ENCODE results near the gene CPB1. TPM values are rescaled to one million over a fixed set of nuclear protein-coding genes. Genes with fewer than 3 reads are reported as not detected.

The CPB1 gene
- total and polyA plus RNA-seq, 2 of the 8 experiments (the other 6 are each of a cell fraction or from before 2014, with no cell fraction given): not detected

GRCh38 chr3:148863814-148864213, 36.2 kb downstream of the CPB1 start:
- Histone ChIP-seq H3K56ac (replicated peaks; ENCODE audit: insufficient read length, low read depth, low read length) (no peak overlapping the region), H2BK12ac (ENCODE audit: low read depth, low read length) (no peak overlapping the region), H2BK5ac (ENCODE audit: low read depth, low read length) (no peak overlapping the region), H4K20me1 (replicated peaks in 1 of 2; ENCODE audit: control insufficient read depth in 1 of 2, insufficient read depth in 2 of 2, low read length in 2 of 2) (no peaks in the 10 kb centered on the region), H3K9me3 (ENCODE audit: insufficient read depth in 2 of 2, low read depth in 1 of 2, low read length in 1 of 2) (no peaks in the 10 kb centered on the region), H2BK20ac (ENCODE audit: low read length) (no peak overlapping the region), H3K79me1 (ENCODE audit: low read depth, low read length) (no peaks in the 10 kb centered on the region), H3K4me2 (ENCODE audit: insufficient read depth in 1 of 2, low read depth in 2 of 2, low read length in 2 of 2) (no peak overlapping the region), H3K23me2 (ENCODE audit: low read depth, low read length) (no peaks in the 10 kb centered on the region), H3K14ac (ENCODE audit: insufficient read length) (no peak overlapping the region), H3K4ac (replicated peaks; ENCODE audit: insufficient read length, low read depth, low read length) (no peak overlapping the region), H2AFZ (ENCODE audit: low read length) (0 out of 2 replicates have a peak overlapping the region, but pooled peaks have one; percentile 65), H3K18ac (ENCODE audit: extremely low read depth, low read length) (no peak overlapping the region), H3K27ac (ENCODE audit: low read depth, low read length) (no peak overlapping the region), H4K8ac (ENCODE audit: extremely low read depth, insufficient read depth, low read length) (no peak overlapping the region), H4K91ac (replicated peaks; ENCODE audit: insufficient read length, low read length) (no peak overlapping the region), H3K27me3 (replicated peaks in 1 of 4; ENCODE audit: control insufficient read depth in 3 of 4, extremely low read depth in 1 of 4, insufficient read depth in 3 of 4, low read length in 3 of 4) (no peaks in the 10 kb centered on the region), H2AK5ac (ENCODE audit: low read depth, low read length) (no peak overlapping the region), H3K4me1 (replicated peaks in 1 of 4; ENCODE audit: control insufficient read depth in 3 of 4, insufficient read depth in 4 of 4, low read length in 3 of 4) (no peaks in the 10 kb centered on the region), H3K23ac (ENCODE audit: insufficient read length) (no peak overlapping the region), H3K4me3 (ENCODE audit: extremely low read depth in 1 of 4, insufficient read depth in 2 of 4, low read depth in 3 of 4, low read length in 4 of 4) (no peak overlapping the region), H3K79me2 (ENCODE audit: control insufficient read depth in 1 of 2, insufficient read depth in 2 of 2, low read length in 2 of 2) (no peaks in the 10 kb centered on the region), H3K9ac (replicated peaks in 1 of 4; ENCODE audit: extremely low read depth in 1 of 4, low read depth in 3 of 4, low read length in 3 of 4) (no peak overlapping the region), H4K5ac (ENCODE audit: insufficient read length, low read depth, low read length) (no peak overlapping the region), H3K36me3 (ENCODE audit: control insufficient read depth in 2 of 4, insufficient read depth in 4 of 4, low read length in 3 of 4) (no peaks in the 10 kb centered on the region), H2BK15ac (ENCODE audit: low read length) (no peak overlapping the region), H2BK120ac (replicated peaks; ENCODE audit: low read depth, low read length) (no peak overlapping the region)
- CTCF ChIA-PET (ENCODE audit: partially characterized antibody): interaction anchor here (0.6 to 12.1 kb wide), 9 partner anchors 11 to 474 kb away, joined by 3 to 189 read pairs (median 15); no protein-coding TSS in a partner anchor
- FAIRE-seq (no peak), DNase-seq (ENCODE audit: low read depth in 1 of 2, low spot score in 2 of 2) (no peak)
- POLR2A ChIA-PET (ENCODE audit: partially characterized antibody): no interaction called here
- WGBS, 2 experiments (ENCODE audit: extremely low coverage in 1 of 2, insufficient coverage in 1 of 2, insufficient read length in 1 of 2, insufficient replicate concordance in 2 of 2, low coverage in 1 of 2, low lambda C conversion rate in 2 of 2, missing lambda C conversion rate in 1 of 2): 88% methylated on average over 5 of the region's 5 CpGs; no CpG with 5 or more reads in 1 of the 2 experiments
- TF ChIP-seq POLR2A (IDR thresholded peaks at IDR 0.05; ENCODE audit: control extremely low read depth in 1 of 2, low read depth in 2 of 2, low read length in 2 of 2) (no peak), USF2 (IDR thresholded peaks at IDR 0.05; ENCODE audit: low read length) (no peak), YY1 (IDR thresholded peaks at IDR 0.05; ENCODE audit: low read depth, low read length) (no peak)
